NB4 (cell line): Measurements from ENCODE around the gene ATP5F1E.

Experiments used
- CTCF ChIP-seq: IDR thresholded peaks from one replicate; pipeline ENCODE4 v1.5.1; 2012; ENCODE audit warnings: low read depth, low read length
- MYC ChIP-seq: IDR thresholded peaks from 2 replicates; pipeline ENCODE4 v1.6.1; 2011; ENCODE audit warnings: low read depth, low read length
- POLR2A ChIP-seq: IDR thresholded peaks from 2 replicates; pipeline ENCODE4 v1.6.1; 2011; ENCODE audit warnings: mild to moderate bottlenecking; ENCODE audit not compliant: insufficient read length; ENCODE audit errors: extremely low read depth
- TF ChIP-seq, protein P1 (sequence below): IDR thresholded peaks from 2 replicates; pipeline ENCODE4 v1.6.1; 2011; ENCODE audit warnings: low read depth, low read length

- TF ChIP-seq CTCF (no peak), POLR2A (no peak), MYC (no peak)
- TF ChIP-seq, protein P1, sequence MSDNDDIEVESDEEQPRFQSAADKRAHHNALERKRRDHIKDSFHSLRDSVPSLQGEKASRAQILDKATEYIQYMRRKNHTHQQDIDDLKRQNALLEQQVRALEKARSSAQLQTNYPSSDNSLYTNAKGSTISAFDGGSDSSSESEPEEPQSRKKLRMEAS, result no peak
Measured at GRCh38 chr20:59043698-59044097, 11.6 kb upstream of the ATP5F1E start.
